Stromal cell of bone marrow (primary cell): ENCODE measurements around the gene EXOC4.
"Not testable (repeated sequence)": the region's sequence is repeated elsewhere in the genome, so short reads cannot be mapped to it uniquely, and the experiment has no call there.

Experiments used
- DNase-seq: peaks from one replicate; pipeline ENCODE4 v3.0.0-alpha.2; 2012; ENCODE audit warnings: low read depth

The EXOC4 gene

GRCh38 chr7:133315332-133316040, 62.6 kb downstream of the EXOC4 start:
- peak; percentile 40 for DNase-seq

- DNase-seq: no peak
These were observed 67.0 kb downstream of the EXOC4 start for GRCh38 chr7:133319842-133320241.

DNA sequence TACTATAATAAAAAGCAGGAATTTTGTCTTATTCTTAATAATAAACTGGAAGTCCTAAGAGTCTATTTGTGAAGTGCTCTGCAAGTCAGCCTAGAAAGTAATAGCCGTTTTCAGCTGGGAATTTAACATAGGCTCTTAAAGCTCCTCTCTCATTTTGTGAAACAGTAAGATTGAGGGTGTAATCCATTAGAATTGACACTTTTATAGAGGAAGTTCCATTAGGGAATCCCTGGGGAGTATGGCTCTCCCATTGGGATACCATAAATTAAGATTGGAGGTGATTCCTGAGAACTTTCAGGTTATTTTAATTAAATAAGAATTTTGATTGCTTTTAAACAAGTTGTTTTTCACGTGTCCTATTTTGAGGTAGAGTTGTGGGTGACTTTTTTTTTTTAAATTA, 68.0 kb downstream of the EXOC4 start:
- DNase-seq: no peak

- not testable (repeated sequence) for DNase-seq
These were observed 68.5 kb downstream of the EXOC4 start for GRCh38 chr7:133321366-133321765.

DNA sequence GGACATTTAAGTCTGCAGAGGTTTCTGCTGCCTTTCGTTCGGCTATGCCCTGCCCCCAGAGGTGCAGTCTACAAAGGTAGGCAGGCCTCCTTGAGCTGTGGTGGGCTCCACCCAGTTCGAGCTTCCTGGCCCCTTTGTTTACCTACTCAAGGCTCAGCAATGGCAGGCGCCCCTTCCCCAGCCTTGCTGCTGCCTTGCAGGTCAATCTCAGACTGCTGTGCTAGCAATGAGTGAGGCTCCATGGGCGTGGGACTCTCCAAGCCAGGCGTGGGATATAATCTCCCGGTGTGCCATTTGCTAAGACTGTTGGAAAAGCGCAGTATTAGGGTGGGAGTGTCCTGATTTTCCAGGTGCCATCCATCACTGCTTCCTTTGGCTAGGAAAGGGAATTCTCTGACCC, 73.9 kb downstream of the EXOC4 start:
- DNase-seq: not testable (repeated sequence)

GRCh38 chr7:133328021-133328420, 75.1 kb downstream of the EXOC4 start:
- DNase-seq: not testable (repeated sequence)

GRCh38 chr7:133330085-133330484, 77.2 kb downstream of the EXOC4 start:
- DNase-seq: no peak

GRCh38 chr7:133331861-133332260, 79.0 kb downstream of the EXOC4 start:
- DNase-seq: peak; percentile 11

DNA sequence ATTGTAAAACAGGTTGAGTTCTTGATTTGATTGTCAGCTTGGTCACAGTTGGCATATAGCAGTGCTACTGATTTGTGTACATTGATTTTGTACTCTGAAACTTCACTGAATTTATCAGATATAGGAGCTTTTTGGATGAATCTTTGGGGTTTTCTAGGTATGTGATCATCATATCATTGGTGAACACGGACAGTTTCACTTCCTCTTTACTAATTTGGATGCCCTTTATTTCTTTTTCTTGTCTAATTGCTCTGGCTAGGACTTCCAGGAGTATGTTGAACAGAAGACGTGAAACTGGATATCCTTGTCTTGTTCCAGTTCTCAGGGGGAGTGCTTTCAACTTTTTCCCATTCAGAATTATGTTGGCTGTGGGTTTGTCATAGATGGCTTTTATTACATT, 86.9 kb downstream of the EXOC4 start:
- DNase-seq: no peak

GRCh38 chr7:133344275-133344674, 91.4 kb downstream of the EXOC4 start:
- peak; percentile 15 for DNase-seq

DNA sequence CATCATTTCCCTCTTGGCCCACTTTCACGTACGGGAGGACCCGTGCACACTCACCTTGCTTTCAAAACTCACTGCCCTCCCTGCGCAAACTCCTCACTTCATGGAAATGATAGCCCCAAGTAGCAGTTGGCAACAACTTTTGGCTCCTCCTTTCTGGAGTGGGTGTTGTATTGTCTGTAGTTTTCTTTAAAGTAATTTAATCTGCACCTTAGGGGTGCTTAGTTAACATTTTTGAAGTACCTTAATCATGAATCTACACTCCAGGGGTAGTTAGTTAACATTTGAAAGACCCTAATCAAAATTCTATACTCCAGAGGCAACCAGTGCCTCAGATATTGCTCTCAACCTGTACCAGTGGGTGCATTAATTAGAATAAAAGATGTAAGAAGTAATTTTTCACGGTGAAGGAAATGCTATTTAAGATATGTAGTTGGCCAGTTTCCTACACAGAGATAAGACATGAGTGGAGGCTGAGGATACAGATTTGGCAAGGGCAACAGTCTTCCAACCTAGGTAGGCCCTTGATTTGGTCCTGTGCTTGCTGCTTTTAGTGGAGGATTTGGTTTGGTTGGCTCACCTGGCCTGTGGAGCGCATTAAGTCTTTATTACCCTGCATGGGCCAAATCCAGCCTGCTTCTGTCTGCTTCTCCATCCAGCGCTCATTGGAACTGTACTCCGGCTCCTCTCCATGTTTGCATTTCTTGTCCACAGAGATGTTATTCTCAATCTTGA, 93.0 kb downstream of the EXOC4 start:
- DNase-seq: no peak

- DNase-seq: no peak
These were observed 95.4 kb downstream of the EXOC4 start for GRCh38 chr7:133348250-133348649.

GRCh38 chr7:133349101-133349500, 96.2 kb downstream of the EXOC4 start:
- no peak for DNase-seq

DNA sequence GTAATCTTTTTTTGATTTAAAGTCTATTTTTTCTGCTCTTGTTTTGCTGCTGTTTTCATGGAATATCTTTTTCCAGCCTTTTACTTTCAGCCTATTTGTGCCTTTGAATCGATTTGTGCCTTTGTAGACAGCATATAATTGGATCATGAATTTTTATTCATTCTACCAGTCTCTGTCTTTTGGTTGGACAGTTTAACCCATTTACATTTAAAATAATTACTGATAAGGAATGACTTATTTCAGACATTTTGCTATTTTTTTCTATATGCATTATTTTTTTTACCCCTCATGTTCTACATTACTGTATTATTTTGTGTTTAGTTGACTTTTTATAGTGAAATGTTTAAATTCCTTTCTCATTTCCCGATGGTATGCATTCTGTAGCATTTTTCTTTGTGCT, 99.6 kb downstream of the EXOC4 start:
- no peak for DNase-seq

DNA sequence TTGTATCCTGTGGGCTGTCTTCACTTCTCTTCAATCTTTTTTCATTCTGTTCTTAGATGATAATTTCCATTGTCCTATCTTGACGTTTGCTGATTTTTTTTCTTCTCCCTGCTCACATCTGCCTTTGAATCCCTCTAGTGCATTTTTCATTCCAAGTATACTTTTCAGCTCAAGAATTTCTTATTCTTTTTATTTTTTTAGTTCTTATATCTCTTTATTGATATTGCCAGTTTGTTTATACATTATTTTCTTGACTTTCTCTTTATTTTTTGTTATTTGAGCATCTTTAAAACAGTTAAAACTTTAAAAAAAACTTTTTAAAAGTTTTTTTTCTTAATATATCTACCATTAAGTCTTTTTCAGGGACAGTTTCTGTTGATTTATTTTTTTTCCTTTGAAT, 100.9 kb downstream of the EXOC4 start:
- no peak for DNase-seq

GRCh38 chr7:133354546-133355324, 101.9 kb downstream of the EXOC4 start:
- no peak for DNase-seq

GRCh38 chr7:133355325-133355708, 102.4 kb downstream of the EXOC4 start:
- peak; percentile 13 for DNase-seq

DNA sequence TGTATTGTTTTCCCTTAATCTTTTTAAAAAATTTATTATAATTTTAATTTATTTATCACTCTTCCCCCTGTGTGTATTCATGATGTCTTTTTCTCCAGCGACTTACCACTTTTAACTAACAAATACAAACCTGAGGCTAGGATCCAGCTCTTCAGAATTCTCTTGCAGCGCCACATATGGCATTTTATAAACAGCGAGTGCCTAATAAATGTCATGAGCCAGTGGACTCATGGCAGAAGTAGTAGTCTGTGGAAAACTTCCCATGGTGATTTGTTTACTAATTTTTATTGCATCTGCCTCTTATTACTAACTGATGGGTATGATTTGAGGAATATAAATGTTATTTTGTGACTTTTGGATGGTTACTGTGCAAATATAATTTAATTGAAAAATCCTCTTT, 102.9 kb downstream of the EXOC4 start:
- DNase-seq: no peak

DNA sequence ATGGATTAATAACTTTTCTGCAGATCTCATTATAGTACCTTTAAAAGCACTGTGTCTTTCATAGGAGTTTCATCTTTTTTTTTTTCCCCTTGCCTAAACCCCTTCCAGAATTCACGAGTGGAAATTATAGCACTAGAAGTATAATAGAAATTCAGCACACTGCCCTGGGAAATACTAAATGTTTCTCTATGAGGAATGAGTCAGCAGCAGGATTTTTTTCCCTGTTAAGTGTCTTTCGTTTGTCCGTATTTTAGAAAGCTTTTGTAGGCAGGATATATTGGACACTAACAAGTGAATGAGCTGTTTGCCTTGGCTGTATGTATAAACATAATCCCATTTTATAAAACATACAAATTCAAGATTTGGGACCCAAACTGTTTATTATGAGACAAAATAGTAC, 105.8 kb downstream of the EXOC4 start:
- peak; percentile 37 for DNase-seq

GRCh38 chr7:133359449-133359848, 106.6 kb downstream of the EXOC4 start:
- no peak for DNase-seq

DNA sequence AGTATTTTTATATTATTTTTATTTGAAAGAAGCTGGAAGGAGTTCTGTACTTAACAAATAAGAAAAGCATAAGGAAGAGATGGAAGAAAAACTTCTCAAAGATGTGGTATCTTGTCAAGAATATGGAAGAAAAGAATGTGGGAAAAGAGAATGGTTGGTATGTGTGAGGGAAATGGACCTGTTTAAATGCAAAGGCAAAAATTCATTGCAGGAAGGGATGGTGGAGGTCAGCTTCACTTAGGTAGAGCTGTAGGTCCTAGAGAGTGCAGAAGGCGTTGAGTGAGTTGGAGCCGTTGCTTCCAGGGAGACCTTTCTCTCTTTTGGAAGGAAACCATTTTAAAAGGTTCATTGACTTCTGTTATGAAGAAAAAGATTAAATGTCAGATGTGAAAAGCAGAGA, 107.3 kb downstream of the EXOC4 start:
- no peak for DNase-seq

GRCh38 chr7:133361806-133362205, 108.9 kb downstream of the EXOC4 start:
- DNase-seq: no peak
